HG03520 (cell line): Measurements from ENCODE around the gene ARHGEF26.
"Not testable (repeated sequence)": the region's sequence is repeated elsewhere in the genome, so short reads cannot be mapped to it uniquely, and the experiment has no call there.

Source experiments
- ATAC-seq: cut with Tn5 transposase; IDR thresholded peaks from one replicate; pipeline ENCODE4 v1.9.1; 2021; ENCODE audit warnings: mild to moderate bottlenecking, moderate library complexity; ENCODE audit not compliant: unreplicated experiment

The ARHGEF26 gene, protein sequence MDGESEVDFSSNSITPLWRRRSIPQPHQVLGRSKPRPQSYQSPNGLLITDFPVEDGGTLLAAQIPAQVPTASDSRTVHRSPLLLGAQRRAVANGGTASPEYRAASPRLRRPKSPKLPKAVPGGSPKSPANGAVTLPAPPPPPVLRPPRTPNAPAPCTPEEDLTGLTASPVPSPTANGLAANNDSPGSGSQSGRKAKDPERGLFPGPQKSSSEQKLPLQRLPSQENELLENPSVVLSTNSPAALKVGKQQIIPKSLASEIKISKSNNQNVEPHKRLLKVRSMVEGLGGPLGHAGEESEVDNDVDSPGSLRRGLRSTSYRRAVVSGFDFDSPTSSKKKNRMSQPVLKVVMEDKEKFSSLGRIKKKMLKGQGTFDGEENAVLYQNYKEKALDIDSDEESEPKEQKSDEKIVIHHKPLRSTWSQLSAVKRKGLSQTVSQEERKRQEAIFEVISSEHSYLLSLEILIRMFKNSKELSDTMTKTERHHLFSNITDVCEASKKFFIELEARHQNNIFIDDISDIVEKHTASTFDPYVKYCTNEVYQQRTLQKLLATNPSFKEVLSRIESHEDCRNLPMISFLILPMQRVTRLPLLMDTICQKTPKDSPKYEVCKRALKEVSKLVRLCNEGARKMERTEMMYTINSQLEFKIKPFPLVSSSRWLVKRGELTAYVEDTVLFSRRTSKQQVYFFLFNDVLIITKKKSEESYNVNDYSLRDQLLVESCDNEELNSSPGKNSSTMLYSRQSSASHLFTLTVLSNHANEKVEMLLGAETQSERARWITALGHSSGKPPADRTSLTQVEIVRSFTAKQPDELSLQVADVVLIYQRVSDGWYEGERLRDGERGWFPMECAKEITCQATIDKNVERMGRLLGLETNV

DNA sequence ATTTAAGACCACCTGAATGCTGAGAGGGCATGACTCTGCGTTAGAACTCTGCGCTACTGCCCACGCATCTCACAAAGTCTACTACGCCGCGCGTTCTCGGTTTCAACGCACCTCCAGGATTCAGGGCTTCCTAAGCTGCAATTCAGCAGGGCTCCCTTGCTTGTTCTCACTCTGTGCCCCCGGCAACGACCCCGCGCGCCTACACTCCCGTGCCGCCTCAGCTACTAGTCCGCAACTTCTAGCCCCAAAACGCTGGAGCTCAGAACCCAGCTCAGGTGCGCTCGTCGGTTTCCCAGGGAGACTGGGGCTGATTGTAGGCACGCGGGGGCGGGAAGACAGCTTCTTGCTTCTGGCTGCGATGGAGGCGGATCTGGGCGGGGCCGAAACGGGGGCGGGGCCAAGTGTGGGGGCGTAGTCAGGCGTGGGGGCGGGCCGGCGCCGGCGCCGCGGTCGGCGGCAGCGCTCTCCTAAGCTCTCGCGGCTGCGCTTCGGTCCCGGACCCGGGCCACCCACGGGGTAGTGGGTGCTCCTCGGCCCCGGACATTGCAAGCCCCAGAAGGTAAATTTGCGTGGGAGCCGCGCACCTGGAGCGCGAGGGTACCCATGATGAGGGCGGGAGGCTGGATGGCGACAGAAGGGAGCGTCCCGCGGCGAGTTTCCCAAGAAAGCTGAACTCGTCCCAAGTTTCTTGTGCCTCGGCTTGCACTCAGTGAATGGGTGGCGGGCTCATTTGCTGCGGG, at the start of gene ARHGEF26:
ARHGEF26 (plus strand) TSS at position 430 of the 740 bp plus-strand sequence. CDS start 603 bp downstream, outside the sequence.
- peak; percentile 57 for ATAC-seq

DNA sequence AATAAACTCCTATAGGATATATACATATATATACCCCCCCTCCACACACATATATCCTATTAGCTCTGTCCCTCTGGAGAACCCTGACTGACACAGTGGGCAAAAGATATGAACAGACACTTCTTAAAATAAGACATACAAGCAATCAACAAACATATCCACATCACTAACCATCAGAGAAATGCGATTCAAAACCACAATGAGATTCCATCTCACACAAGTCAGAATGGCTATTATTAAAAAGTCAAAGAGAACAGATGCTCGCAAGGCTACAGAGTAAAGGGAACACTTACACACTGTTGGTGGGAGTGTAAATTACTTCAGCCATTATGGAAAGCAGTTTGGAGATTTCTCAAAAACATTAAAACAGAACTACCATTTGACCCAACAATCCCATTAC, 46.2 kb upstream of the ARHGEF26 start:
- no peak for ATAC-seq

DNA sequence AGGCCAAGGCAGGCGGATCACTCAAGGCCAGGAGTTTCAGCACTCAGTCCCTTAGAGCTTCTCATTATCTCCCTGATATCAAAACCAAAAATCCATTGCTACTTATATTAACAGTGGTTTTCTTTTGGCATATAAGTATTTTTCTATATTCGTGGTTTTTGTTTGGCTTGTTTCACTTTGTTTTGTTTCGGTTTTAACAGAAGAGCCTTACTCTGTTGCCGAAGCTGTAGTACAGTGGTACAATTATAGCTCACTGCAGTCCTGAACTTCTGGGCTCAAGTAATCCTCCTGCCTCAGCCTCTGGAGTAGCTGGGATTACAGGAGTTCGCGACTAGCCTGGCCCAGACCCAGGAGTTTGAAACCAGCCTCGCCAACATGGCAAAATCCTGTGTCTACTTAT, 42.5 kb upstream of the ARHGEF26 start:
- ATAC-seq = no peak

DNA sequence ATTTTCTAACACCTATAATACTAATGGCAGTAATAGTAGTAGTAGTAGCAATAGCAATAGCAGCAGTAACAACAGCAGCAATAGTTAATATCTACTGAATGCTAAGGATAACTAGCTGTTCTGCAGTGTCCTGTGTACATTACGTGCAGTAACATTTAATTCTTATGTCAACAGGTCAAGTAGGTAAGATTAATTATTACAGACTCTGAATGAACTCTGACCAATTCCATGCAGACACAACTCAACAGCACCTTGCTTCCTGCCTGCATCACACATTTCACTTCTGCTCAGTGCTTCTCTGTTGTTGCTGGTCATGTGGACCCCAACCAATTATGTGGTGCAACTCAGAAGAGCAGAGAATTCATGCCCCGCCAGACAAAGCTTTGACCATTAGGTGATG, 39.9 kb upstream of the ARHGEF26 start:
- ATAC-seq = no peak

DNA sequence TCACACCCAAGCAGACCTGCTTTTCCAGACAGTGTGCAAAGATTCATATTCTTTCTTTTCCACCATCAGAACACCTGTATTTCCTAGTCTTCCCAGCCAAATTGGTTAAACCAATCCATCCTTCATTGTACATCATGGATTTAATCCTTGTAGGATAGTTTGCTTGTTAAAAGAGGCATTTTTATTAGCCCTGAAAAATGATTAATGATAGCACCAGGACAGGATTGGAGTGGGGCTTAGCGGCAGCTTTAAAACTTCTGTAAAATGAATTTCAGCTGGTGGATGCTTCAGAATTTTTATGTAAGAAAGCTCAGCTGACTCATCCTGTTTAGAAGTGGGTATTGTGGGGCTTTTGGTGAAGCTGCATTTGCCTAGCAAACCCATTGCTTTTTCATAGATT, 36.1 kb upstream of the ARHGEF26 start:
- no peak for ATAC-seq

DNA sequence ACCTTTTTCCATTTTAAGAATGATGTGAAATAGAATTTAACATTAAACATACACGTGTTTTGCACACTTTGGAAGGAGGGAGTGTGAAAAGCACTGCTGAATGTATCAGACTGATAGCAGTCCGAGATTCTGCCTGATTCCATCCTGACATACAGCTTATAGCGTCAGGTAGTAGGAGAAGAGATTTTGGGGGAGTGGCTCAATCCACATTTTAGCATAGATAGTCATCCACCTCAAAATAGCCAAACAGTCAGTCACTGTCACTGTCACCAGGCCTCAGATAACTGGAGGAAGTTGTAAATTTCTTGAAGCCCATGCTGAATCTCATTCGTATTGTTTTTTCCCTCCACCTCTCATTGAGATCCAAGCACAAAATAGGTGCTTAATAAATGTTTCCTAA, 35.4 kb upstream of the ARHGEF26 start:
- no peak for ATAC-seq

DNA sequence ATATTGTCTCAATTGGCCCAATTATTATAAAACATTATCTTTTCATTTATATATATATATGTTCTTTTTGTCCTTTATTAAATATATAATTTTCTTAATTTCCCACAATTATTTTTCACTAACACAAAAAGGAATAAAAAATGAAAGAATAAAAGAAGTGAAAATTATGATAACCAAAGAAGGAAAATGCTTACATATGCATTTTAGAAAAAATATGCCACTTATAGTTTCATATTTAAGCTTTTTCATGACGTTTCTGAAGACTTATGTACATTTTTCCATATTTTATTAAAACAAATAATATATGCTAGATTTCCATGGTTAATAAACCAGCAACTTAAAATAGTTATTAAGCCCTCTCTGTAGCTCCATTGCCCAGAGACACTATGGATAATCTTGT, 34.9 kb upstream of the ARHGEF26 start:
- no peak for ATAC-seq

DNA sequence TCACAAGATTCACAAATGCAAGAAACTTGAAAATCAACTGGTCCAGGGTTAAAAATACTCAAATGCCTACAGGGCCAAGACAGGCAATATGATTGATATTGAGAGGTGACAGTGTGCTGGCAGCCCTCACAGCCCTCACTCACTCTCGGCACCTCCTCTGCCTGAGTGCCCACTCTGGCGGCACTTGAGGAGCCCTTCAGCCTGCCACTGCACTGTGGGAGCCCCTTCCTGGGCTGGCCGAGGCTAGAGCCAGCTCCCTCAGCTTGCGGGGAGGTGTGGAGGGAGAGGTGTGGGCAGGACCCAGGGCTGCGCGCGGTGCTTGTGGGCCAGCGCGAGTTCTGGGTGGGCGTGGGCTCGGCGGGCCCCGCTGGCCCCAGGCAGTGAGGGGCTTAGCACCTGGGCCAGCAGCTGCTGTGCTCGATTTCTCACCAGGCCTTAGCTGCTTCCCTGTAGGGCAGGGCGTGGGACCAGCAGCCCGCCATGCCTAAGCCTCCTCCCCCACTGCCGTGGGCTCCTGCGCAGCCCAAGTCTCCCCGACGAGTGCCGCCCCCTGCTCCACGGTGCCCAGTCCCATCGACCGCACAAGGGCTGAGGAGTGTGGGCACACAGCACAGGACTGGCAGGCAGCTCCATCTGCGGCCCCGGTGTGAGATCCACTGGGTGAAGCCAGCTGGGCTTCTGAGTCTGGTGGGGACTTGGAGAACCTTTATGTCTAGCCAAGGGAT, 33.3 kb upstream of the ARHGEF26 start:
- ATAC-seq = not testable (repeated sequence)

DNA sequence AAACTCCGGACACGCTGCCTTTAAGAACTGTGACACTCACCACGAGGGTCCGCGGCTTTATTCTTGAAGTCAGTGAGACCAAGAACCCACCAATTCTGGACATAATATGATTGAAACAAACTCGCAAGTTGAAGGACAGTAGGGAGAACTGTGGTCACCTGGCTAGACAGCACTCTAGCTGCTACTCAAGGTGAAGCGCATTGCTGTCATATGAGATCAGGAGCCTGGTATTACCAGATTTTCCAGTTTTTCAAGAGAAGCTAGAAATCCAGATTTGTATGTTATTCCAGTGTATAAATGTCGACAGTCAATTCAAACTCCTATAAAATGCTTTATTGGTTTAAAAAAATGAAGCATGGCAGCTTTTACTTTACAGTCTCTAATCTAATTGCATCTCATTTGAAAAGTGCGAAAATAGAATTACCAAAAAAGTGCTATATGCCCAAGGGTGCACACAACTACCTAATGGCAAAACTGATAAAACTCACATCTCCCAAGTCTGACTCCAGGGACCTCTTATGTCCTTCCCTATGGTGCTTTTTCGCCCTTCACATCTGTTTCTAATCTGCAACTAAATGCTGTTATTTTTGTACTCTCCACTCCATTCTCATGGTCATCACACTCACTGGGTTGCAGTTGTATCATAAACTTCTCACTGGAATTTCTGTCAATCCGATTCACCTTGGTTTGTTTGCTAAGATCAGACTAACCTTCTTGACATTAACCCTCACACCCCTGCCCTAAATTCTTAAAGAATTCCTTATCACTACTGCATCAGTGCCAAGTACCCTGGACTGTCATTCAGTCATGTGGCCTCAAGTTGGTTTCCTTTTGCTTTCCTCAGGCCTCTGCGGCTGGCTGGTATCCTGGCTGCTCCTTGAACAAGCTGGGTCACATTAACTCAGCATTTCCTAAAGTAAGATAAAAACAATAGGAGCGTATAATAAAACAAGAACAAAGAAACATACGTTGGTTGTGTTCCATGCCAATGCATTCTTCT, 31.5 kb upstream of the ARHGEF26 start:
- ATAC-seq = no peak

DNA sequence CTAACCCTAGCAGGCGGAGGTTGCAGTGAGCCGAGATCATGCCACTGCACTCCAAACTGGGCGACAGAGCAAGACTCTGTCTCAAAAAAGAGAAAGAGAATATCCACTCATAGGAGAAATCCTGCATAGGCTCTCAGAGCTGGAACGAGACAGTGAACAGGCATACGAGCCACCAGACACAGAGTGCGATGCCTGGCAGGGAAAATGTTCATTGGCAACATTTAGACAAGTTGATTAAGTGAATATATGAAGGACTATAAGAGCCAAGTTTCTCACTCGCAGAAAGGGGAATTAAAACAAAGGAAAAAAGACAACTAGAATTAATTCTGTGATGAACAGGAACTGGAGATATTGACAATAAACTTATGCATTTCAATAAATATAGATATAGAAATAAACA, 27.1 kb upstream of the ARHGEF26 start:
- ATAC-seq = no peak

DNA sequence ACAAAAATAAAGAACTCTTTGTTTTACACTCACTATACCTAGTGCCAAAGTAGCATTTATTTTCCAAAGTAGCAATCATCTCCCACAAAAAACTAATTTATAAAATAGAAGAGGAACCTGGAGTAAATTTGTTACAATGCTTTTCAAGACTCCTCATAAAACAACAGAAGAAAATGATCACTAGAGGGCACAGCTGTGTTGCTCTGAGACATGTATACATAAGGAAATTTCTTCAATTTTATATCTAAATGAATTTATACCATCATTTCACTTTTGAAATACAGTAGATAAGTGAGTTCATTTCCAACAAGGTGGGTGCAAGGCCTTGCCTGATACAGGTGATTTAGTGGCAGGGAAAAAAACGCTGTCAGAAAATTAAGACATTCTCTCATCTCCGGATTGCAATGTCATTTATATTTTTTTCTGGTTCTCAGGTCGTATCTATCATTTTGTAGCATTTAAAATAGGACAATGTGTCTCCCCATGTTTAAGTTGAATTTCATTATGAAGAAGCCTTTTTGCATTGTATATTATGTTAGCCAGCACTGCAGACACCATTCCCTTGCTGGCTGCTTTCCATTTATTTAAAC, 25.3 kb upstream of the ARHGEF26 start:
- ATAC-seq = no peak

DNA sequence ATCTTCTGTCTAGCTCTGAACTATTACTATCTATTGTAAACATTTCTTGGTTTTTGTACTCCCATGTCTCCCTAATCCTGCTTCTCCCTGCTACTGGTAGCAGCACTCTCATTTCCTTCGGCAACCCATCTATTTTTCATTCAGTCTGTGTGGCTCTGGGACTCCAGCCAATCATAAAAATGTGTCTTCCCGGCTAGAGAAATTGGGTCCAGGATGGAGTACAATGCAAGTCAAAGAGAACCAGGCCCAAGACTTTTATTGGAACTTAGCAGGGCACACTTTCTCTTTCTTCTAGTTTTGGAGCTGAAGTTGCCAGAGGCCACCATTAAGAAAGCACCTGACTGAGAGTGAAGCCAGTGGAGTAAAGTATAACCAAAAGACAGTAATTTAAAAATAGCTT, 22.8 kb upstream of the ARHGEF26 start:
- ATAC-seq = no peak

DNA sequence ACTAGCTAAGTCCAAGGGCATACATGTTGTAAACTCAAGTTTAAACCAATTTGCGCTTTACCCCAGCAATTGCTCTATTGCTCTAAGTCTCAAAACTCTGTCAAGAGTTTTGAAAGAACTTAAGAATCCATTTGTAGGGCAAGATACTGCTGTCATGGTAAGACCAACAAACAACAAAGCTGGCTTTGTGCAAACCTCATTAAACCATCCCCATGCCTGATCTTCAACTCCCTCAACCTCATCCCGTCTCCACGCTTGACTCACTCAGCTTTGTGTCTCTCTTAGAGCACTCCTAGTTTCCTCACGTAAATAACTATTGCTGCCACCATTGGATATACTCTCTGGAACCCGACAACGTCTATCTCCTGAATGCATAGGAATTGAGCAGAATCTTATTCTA, 20.6 kb upstream of the ARHGEF26 start:
- no peak for ATAC-seq

DNA sequence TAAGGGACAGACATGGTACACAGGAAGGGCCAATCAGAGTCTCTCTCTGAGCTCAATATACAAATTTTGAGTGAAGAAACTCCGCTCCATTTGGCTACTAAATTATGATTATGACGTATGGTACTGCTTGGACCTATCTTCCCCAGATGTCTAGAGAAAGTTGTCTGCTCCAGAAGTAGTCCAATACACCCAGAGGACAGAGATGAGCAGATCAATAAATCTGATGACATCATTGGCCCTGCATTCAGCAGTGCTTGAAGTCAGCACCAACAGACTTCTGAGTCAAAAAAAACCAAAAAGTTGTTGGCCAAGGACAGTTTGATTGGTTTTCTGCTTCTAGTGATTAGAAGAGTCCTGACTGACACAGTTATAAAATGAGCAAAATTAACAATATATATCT, 19.9 kb upstream of the ARHGEF26 start:
- ATAC-seq = no peak

DNA sequence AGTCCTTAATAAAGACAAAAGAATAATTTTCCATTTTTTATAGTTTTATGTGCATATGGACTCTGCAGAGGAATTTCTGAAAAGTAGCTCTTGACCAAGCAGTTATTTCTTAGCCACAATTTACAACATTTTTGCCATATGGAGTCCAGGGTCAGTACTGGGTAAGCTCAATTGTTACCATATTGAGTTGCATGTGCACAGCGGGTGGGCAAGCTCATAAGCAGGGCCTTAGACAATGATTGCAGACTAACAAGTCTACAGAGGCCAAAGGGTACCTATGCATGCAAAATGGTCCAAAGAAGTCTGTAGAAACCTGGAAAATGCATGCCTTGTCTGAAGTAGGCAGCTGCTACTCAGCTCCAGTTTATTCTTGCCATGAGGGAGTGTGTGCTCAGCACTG, 19.0 kb upstream of the ARHGEF26 start:
- ATAC-seq = no peak

DNA sequence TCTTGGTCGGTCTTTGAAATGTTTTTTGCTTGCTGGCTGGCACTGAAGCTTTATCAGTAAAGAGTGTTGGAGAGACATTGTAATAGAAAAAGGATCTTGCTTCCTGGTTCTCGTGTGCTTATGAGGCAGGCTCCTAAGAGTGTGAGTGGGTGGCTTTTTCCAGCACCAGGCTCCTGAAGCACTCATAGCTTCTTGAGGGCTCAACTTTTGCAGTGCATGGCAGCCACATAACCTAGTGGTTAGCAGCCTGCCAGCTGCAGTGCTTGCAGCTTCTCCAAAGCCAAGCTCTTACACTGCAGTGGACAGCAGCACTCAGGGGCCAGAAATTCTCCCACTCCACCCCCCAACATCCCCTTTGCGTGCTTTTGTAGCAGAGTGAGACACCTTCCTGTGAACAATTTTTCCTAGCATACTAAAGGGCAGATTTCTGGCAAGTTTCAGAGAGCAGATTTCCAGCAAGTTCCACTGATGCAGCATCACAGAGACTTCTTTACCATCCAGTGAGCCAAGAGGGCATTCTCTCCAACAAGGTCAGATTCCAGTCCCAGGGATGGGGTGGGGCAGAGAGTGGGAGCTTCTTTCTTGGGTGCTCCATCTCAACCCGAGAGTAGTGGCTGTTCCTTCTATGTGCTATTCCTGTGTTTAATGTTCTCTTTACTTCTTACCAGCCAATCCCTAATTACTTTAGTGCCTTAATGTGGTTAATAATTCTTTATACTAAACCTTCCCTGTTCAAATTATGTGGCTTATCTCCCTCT, 15.8 kb upstream of the ARHGEF26 start:
- no peak for ATAC-seq

DNA sequence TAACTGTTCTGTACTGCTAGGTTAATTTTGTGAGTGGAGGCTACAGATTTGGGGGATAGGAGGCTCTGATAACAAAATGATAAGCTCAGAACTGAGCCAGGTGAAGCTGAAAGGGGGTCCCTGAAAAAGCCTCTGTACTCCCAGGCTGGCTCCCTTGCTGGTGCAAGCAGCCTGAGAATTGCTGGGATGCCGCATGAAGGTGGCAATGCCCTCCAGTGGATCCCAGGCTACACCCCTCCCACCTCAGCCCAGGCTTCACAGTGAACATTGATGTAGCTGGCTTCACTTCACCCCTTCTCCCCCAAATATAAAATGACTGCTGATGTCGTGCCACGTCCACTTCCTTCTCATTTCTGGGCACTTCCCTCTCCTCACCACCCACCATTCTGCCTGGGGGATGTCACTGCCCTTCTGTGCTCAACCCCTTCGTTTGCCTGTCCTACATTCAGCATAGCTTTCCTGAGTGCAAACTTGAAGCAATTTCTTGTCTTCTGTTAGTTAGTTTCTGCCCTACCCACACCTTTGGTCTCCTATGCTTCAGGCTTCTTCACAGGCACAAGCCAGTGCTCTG, 9.7 kb upstream of the ARHGEF26 start:
- ATAC-seq = no peak
